ENCODE data around the gene TJP2.

DNA sequence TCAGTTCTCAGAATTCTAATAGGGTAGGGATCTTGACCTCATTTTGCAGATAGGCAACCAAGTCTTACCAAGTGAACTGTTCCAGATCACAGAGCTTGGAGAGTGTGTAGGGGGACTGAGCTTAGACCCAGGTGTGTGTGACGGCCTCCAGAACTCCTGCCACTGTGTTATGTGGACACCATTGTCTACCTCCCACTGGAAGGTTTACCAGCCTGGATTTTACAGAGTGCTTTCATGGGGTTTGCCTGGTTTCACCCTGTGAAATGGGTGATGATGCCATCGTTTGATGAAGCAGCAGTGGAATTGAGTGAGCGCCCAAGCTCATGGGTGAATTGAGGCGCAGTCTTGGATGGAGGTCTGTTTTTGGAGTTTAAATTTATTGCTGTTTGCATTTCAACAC lies 23.6 kb downstream of the TJP2 start:
- TF ChIP-seq CTCF (tag by site-specific recombination; IDR thresholded peaks at IDR 0.05) = no peak
- no peak for TF ChIP-seq ZNF785 (tag by site-specific recombination; IDR thresholded peaks at IDR 0.05)
- no peak for TF ChIP-seq ZNF664 (tag by site-specific recombination; IDR thresholded peaks at IDR 0.05)
- no peak for TF ChIP-seq ZNF138 (tag by site-specific recombination; IDR thresholded peaks at IDR 0.05; ENCODE audit: borderline replicate concordance)
- TF ChIP-seq ZFP37 (tag by site-specific recombination; IDR thresholded peaks at IDR 0.05) = no peak
